Activated CD8-positive, alpha-beta T cell treated with anti-CD3 and anti-CD28 coated beads for 36 hours (primary cell): ENCODE measurements around the gene MFSD2A. TPM values are rescaled to one million over a fixed set of nuclear protein-coding genes. Genes with fewer than 3 reads are reported as not detected.

Source experiments
- ATAC-seq: fragments of 200-7000 bp; cut with Tn5 transposase; one replicate; pipeline ENCODE4 v1.10.0; 2021; ENCODE audit warnings: mild to moderate bottlenecking, moderate library complexity
- CTCF ChIA-PET: fragments of 350-600 bp; sonication (Branson Sonifier 250); formaldehyde crosslinking; loops from one replicate; lab custom pipeline; 2021; ENCODE audit warnings: antibody characterized with exemption; lab: Charles Lee
- POLR2A ChIA-PET: fragments of 350-600 bp; sonication (Branson Sonifier 250); formaldehyde crosslinking; loops from one replicate; lab custom pipeline; 2021; ENCODE audit warnings: antibody characterized with exemption; lab: Charles Lee
- DNase-seq: peaks from one replicate; pipeline ENCODE4 v3.0.0-alpha.2; 2020
- H3K27ac Mint-ChIP-seq: one replicate; pipeline ENCODE4 v1.8.0; 2021; ENCODE audit warnings: mild to moderate bottlenecking, mixed read lengths
- H3K27me3 Mint-ChIP-seq: one replicate; pipeline ENCODE4 v1.8.0; 2021; ENCODE audit warnings: mixed read lengths
- H3K36me3 Mint-ChIP-seq: one replicate; pipeline ENCODE4 v1.8.0; 2021; ENCODE audit warnings: low read depth, mixed read lengths
- H3K4me1 Mint-ChIP-seq: one replicate; pipeline ENCODE4 v1.8.0; 2021; ENCODE audit warnings: low read depth, mixed read lengths
- H3K4me3 Mint-ChIP-seq: one replicate; pipeline ENCODE4 v1.8.0; 2021; ENCODE audit warnings: mild to moderate bottlenecking, moderate library complexity, mixed read lengths
- H3K9me3 Mint-ChIP-seq: one replicate; pipeline ENCODE4 v1.8.0; 2021; ENCODE audit warnings: mixed read lengths
- intact Hi-C: fragments of 100-400 bp; cut with micrococcal nuclease; formaldehyde crosslinking; loops from one replicate; pipeline ENCODE4 v1.10.0; 2022
- total RNA-seq, 2 experiments: library from RNA; stranded (reverse); gene quantifications; one replicate each; pipeline ENCODE4 v1.2.3, GENCODE V29; 2021
- TF ChIP-seq, protein P1 (sequence below): fragments of 200-600 bp; IDR thresholded peaks from one replicate; pipeline ENCODE4 v1.8.0; 2022; ENCODE audit warnings: antibody characterized with exemption, mild to moderate bottlenecking

Gene MFSD2A
- total RNA-seq: 10 to 100 TPM; 15.0 to 19.3 TPM

DNA sequence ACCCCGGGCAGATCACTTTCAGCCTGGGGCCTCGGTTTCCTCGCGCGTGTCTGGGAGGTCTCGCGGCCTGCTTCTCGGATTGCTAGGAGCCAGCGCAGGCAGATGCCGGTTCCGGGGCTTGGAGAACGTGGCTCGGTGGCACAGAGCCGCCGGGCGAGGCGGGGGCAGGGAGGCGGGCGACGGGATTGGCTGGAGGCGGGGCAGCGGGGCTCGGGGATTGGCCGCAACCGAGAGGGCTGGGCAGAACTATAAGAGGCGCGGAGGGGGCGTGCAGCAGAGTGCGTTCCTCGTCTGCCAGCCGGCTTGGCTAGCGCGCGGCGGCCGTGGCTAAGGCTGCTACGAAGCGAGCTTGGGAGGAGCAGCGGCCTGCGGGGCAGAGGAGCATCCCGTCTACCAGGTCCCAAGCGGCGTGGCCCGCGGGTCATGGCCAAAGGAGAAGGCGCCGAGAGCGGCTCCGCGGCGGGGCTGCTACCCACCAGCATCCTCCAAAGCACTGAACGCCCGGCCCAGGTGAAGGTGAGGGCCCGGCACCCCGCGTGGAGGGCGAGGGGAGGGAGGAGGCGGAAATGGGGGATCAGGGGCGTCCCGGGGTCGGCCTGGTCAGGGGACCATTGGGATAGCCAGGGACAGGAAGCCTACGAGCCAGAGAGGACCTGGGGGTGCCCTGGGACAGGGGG lies at the start of gene MFSD2A:
Gene MFSD2A, plus strand, starts transcription at position 276 of the 677 bp plus-strand sequence. Its CDS starts 148 bp downstream, at position 424.
- intact Hi-C loops: no loop called here
- ATAC-seq (peak; percentile 93), DNase-seq (peak; percentile 95)
- TF ChIP-seq, protein P1, sequence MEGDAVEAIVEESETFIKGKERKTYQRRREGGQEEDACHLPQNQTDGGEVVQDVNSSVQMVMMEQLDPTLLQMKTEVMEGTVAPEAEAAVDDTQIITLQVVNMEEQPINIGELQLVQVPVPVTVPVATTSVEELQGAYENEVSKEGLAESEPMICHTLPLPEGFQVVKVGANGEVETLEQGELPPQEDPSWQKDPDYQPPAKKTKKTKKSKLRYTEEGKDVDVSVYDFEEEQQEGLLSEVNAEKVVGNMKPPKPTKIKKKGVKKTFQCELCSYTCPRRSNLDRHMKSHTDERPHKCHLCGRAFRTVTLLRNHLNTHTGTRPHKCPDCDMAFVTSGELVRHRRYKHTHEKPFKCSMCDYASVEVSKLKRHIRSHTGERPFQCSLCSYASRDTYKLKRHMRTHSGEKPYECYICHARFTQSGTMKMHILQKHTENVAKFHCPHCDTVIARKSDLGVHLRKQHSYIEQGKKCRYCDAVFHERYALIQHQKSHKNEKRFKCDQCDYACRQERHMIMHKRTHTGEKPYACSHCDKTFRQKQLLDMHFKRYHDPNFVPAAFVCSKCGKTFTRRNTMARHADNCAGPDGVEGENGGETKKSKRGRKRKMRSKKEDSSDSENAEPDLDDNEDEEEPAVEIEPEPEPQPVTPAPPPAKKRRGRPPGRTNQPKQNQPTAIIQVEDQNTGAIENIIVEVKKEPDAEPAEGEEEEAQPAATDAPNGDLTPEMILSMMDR: no peak
- no peaks in the 10 kb centered on the region for H3K9me3 Mint-ChIP-seq
- H3K36me3 Mint-ChIP-seq: peaks cover 35% of the 10 kb centered on the region
- H3K4me3 Mint-ChIP-seq: peak within 1 kb of the TSS; percentile 92
- ChIA-PET CTCF (interaction anchor here (0.6 to 3.7 kb wide), 6 partner anchors 18 to 155 kb away, joined by 3 to 25 read pairs (median 11); partner anchors contain the start of gene MYCL), POLR2A (interaction anchor here (0.7 to 3.2 kb wide), 8 partner anchors 9 to 332 kb away, joined by 3 to 21 read pairs (median 4); partner anchors contain the start of gene CAP1)
- H3K4me1 Mint-ChIP-seq: peaks cover 34% of the 10 kb centered on the region
- H3K27me3 Mint-ChIP-seq: no peaks in the 10 kb centered on the region
- peak within 1 kb of the TSS; percentile 89 for H3K27ac Mint-ChIP-seq

DNA sequence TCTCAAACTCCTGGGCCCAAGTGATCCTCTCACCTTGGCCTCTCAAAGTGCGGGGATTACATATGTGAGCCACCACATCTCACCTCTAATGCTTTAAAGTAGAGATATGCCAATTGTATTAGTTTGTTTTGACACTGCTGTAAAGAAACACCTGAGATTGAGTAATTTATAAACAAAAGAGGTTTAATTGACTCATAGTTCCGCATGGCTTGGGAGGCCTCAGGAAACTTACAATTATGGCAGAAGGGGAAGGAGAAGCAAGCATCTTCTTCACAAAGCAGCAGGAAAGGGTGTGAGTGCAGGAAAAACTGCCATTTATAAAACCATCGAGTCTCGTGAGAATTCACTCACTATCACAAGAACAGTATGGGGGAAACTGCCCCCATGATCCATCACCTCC lies 49.8 kb upstream of the MFSD2A start:
- no peak overlapping the region for H3K27ac Mint-ChIP-seq
- peaks cover 47% of the 10 kb centered on the region for H3K27me3 Mint-ChIP-seq
- ChIA-PET CTCF (interaction anchor here (1.0 kb wide), 1 partner anchor 10 kb away, joined by 3 read pairs; no protein-coding TSS in a partner anchor), POLR2A (no interaction called here)
- ATAC-seq: no peak
- H3K4me1 Mint-ChIP-seq: peaks cover 2% of the 10 kb centered on the region
- intact Hi-C loops: no loop called here
- H3K36me3 Mint-ChIP-seq: peaks cover 4% of the 10 kb centered on the region
- DNase-seq: no peak
- TF ChIP-seq, protein P1: no peak
- peaks cover 13% of the 10 kb centered on the region for H3K9me3 Mint-ChIP-seq
- no peak overlapping the region for H3K4me3 Mint-ChIP-seq

DNA sequence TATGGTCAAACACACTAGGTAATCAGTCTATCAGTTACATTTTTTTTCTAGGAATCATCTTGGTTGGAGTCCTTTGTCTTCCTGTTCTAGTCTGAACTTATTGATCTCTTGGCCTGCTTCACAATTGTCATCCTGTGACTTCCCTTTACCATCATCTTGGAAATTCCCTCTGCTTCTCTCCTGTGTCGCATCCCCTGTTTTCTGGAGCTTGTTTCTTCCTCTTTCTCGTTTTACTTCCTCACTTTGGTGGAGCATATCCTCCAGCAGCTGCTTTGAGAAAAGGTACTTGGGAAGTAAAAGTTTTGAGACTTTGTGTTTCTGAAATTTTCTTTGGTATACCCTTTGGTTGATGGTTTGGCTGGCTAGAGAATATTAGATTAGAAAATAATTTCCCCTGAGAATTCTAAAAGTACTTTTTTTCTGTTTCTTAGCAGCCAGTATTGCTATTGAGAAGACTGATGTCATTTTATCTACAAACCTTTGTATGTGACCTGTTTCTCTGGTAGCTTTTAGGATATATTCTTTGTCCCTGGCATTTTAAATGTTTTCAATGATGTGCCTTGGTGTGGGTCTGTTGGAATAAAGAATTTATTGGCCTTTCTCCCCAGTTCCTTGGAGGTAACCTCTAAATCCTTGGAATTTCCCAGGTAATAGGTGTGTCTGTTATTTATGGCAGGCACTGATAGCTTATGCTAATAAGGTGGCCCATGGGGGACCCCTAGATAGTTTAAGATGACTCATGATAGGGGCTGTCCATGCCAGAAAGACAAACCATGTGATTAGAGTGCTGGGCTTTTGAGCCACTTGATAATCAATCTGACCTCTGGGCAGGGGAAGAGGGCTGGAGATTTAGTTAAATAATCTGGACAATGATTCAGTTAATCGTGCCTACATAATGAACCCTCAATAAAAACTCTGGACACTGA lies 47.2 kb upstream of the MFSD2A start:
- H3K27me3 Mint-ChIP-seq: peaks cover 41% of the 10 kb centered on the region
- ATAC-seq: no peak
- intact Hi-C loops: no loop called here

DNA sequence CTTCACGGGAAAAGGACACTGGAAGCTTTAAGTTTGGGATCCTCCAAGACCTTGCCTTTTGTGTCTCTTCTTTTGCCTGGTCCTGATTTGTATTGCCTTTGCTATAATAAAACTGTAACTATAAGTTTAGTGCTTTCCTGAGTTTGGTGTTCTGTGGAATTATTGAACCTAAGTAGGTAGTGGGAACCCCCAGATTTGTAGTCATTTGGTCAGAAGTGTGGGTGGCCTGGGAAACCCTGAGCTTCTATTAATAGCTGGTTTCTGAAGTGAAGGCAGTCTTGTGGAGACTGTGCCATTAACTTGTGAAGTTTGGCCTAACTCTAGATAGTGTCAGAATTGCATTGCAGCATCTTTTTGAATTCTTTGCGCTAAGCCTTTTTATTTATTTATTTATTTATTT lies 46.4 kb upstream of the MFSD2A start:
- Mint-ChIP-seq H3K4me3 (no peak overlapping the region), H3K36me3 (peaks cover 4% of the 10 kb centered on the region), H3K27me3 (peaks cover 33% of the 10 kb centered on the region), H3K9me3 (peaks cover 13% of the 10 kb centered on the region), H3K4me1 (peaks cover 2% of the 10 kb centered on the region), H3K27ac (no peak overlapping the region)
- CTCF ChIA-PET: interaction anchor here (0.9 to 3.2 kb wide), 5 partner anchors 11 to 430 kb away, joined by 3 to 16 read pairs (median 3); no protein-coding TSS in a partner anchor
- POLR2A ChIA-PET: interaction anchor here (1.1 kb wide), 1 partner anchor 28 kb away, joined by 3 read pairs; no protein-coding TSS in a partner anchor
- TF ChIP-seq, protein P1: no peak
- DNase-seq: no peak
- intact Hi-C loops: no loop called here
- no peak for ATAC-seq

More for the DNA sequence above, 47.2 kb upstream of the MFSD2A start:
- H3K4me1 Mint-ChIP-seq: peaks cover 2% of the 10 kb centered on the region
- CTCF ChIA-PET: interaction anchor here (0.7 to 3.2 kb wide), 9 partner anchors 10 to 430 kb away, joined by 3 to 16 read pairs (median 3); no protein-coding TSS in a partner anchor
- no peak overlapping the region for H3K27ac Mint-ChIP-seq
- POLR2A ChIA-PET: interaction anchor here (1.1 kb wide), 1 partner anchor 29 kb away, joined by 3 read pairs; no protein-coding TSS in a partner anchor
- DNase-seq: no peak
- TF ChIP-seq, protein P1: no peak
- H3K4me3 Mint-ChIP-seq: no peak overlapping the region
- H3K36me3 Mint-ChIP-seq: peaks cover 4% of the 10 kb centered on the region
- H3K9me3 Mint-ChIP-seq: peaks cover 13% of the 10 kb centered on the region
